RWPE2 (cell line): ENCODE results near the gene IGFALS.

Source experiments
- ATAC-seq: fragments of 200-7000 bp; cut with Tn5 transposase; 3 replicates; pipeline ENCODE4 v1.9.1; 2021; ENCODE audit warnings: low read depth
- DNase-seq: peaks from one replicate; pipeline ENCODE4 v3.0.0-alpha.2; 2020; ENCODE audit warnings: low spot score
- H3K27ac ChIP-seq: fragments of 450-650 bp; 2 replicates; pipeline ENCODE4 v1.5.1; 2017; ENCODE audit warnings: mild to moderate bottlenecking; ENCODE audit not compliant: poor library complexity, severe bottlenecking
- H3K27me3 ChIP-seq: fragments of 250-450 bp; sonication (Bioruptor Pico); 2 replicates; pipeline ENCODE4 v1.5.1; 2021; ENCODE audit warnings: mild to moderate bottlenecking, moderate library complexity; ENCODE audit not compliant: insufficient read depth, poor library complexity, severe bottlenecking
- H3K36me3 ChIP-seq: fragments of 250-450 bp; sonication (Bioruptor Pico); 2 replicates; pipeline ENCODE4 v1.5.1; 2020; ENCODE audit warnings: low read depth, mild to moderate bottlenecking, moderate library complexity
- H3K4me1 ChIP-seq: fragments of 250-450 bp; sonication (Bioruptor Pico); 2 replicates; pipeline ENCODE4 v1.5.1; 2021; ENCODE audit warnings: mild to moderate bottlenecking, moderate library complexity; ENCODE audit not compliant: insufficient read depth, poor library complexity, severe bottlenecking
- H3K4me3 ChIP-seq: fragments of 250-450 bp; sonication (Bioruptor Pico); 2 replicates; pipeline ENCODE4 v1.5.1; 2021; ENCODE audit warnings: mild to moderate bottlenecking, moderate library complexity; ENCODE audit not compliant: severe bottlenecking
- H3K9me3 ChIP-seq: fragments of 250-450 bp; sonication (Bioruptor Pico); 2 replicates; pipeline ENCODE4 v1.5.1; 2021; ENCODE audit warnings: mild to moderate bottlenecking, moderate library complexity; ENCODE audit not compliant: severe bottlenecking
- CTCF ChIP-seq: fragments of 450-650 bp; IDR thresholded peaks from one replicate; pipeline ENCODE4 v1.5.1; 2017; ENCODE audit warnings: mild to moderate bottlenecking, moderate library complexity; ENCODE audit not compliant: poor library complexity, severe bottlenecking

IGFALS gene

GRCh38 chr16:1794221-1794871 is 841 bp upstream of the IGFALS start:
- Histone ChIP-seq H3K4me1 (no peaks in the 10 kb centered on the region), H3K27me3 (no peaks in the 10 kb centered on the region), H3K27ac (no peak overlapping the region), H3K9me3 (peaks cover 8% of the 10 kb centered on the region), H3K36me3 (peaks cover 5% of the 10 kb centered on the region), H3K4me3 (no peak overlapping the region)
- ATAC-seq (peak; percentile 10; the same call in 1 of the 3 replicates), DNase-seq (peak; percentile 63)
- TF ChIP-seq CTCF: no peak

DNA sequence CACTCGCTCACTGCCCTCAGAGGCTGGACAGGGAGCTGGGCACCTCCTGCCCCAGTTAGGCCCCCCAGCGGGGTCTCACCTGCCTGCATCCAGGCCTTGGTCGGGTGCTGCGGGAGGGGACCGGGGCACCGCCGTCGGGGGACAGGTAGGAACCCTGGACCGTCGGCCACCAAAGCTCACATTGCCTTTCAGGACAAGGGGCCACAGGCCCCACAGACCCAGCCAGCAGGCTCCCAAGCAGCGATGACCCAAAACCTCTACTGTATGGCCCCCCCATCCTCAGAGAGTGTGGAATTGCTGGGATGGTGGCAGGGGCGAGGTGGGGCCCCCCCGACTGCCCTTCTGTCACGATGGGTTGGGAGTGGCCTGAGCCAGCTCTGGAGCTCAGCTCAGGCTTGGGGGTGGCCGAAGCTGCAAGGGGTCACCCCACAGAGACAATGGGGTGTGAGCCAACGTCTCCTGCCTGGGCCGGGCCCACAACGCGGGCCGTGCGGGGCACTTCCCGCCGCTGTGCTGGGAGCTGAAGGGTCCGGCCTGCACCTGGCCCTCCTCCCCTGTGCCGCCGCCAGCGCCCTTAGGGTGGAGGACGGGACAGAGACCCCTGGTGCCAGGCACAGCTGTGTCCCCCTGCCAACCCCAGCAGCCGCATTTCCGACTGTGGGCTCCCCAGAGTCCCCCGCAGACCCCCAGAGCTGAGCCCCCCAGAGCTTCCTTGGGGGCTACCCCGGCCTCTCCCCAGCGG is 498 bp downstream of the IGFALS start:
- Histone ChIP-seq H3K27me3 (no peaks in the 10 kb centered on the region), H3K4me3 (no peak overlapping the region), H3K9me3 (peaks cover 5% of the 10 kb centered on the region), H3K27ac (no peak overlapping the region), H3K36me3 (peaks cover 17% of the 10 kb centered on the region), H3K4me1 (no peaks in the 10 kb centered on the region)
- DNase-seq: peak; percentile 66
- no peak for TF ChIP-seq CTCF
- no peak for ATAC-seq

DNA sequence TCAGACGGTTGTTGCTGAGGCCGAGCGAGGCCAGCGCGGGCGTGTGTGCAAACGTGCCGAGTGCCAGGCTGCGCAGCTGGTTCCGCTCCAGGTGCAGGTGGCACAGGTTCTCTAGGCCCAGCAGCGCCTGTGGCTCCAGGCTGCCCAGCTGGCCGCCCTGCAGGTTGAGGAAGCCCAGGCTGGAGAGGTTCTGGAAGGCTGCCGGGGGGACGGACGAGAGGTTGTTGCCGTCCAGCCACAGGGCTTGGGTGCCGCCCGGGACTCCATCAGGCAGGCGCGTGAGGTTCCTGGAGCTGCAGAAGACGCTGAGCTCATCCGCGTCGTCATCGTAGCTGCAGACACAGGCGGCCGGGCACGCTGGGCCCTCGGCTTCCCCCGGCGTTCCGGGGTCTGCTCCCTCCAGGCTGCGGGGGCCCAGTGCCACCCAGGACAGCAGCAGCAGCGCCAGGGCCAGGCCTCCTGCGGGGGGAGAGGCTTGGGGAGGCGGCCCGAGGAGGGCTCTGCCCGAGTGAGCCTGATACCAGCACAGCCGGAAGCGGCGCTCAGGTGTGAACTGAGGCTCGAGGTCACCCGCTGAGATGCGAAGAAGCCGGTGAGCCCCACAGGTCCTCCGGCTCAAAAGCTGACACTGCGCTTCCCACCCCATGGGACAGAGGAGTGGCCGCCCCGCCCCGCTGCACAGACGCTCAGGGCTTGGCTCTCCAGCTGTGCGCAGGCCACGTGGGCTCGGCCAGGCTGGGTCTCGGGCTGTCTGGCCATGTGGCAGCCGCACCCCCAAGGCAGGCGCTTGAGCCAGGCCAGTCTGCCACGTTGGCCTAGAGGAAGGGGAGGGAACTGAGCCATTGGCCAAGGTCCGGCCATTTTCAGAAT is 1.3 kb downstream of the IGFALS start:
- H3K4me1 ChIP-seq: no peaks in the 10 kb centered on the region
- TF ChIP-seq CTCF: no peak

GRCh38 chr16:1791256-1791942 is 2.1 kb downstream of the IGFALS start:
- no peak for TF ChIP-seq CTCF
- Histone ChIP-seq H3K9me3 (no peaks in the 10 kb centered on the region), H3K4me1 (no peaks in the 10 kb centered on the region), H3K27ac (no peak overlapping the region), H3K36me3 (peaks cover 25% of the 10 kb centered on the region), H3K4me3 (no peak overlapping the region), H3K27me3 (no peaks in the 10 kb centered on the region)
- ATAC-seq (no peak), DNase-seq (peak; percentile 63)

More for the DNA sequence above, 1.3 kb downstream of the IGFALS start:
- H3K36me3 ChIP-seq: peaks cover 25% of the 10 kb centered on the region
- no peaks in the 10 kb centered on the region for H3K9me3 ChIP-seq
- no peak overlapping the region for H3K4me3 ChIP-seq
- no peaks in the 10 kb centered on the region for H3K27me3 ChIP-seq
- DNase-seq: peak; percentile 71
- no peak for ATAC-seq
- H3K27ac ChIP-seq: no peak overlapping the region
